ENCODE data around the gene EPB41L3. TPM values are rescaled to one million over a fixed set of nuclear protein-coding genes. Genes with fewer than 3 reads are reported as not detected.

The EPB41L3 gene
- total RNA-seq, 2 donors from 2014 or later: 25.0 to 182 TPM

- intact Hi-C loops (cut with DNase I): no loop called here
- H3K27me3 ChIP-seq (replicated peaks; ENCODE audit: insufficient read depth): no peaks in the 10 kb centered on the region
- DNase-seq (ENCODE audit: low spot score): no peak
- H3K36me3 ChIP-seq: no peaks in the 10 kb centered on the region
- 91% methylated on average over 8 of the region's 8 CpGs for WGBS
- TF ChIP-seq POLR2A (IDR thresholded peaks at IDR 0.05): no peak
- TF ChIP-seq CTCF (IDR thresholded peaks at IDR 0.05): no peak
- no peak for TF ChIP-seq POLR2AphosphoS5 (IDR thresholded peaks at IDR 0.05)
- H3K27ac ChIP-seq: no peak overlapping the region
- H3K9me3 ChIP-seq: no peaks in the 10 kb centered on the region
- H3K4me3 ChIP-seq: no peak overlapping the region
- H3K4me1 ChIP-seq (replicated peaks): no peaks in the 10 kb centered on the region
These were observed 37.6 kb downstream of the EPB41L3 start for GRCh38 chr18:5506174-5506573.

GRCh38 chr18:5503740-5504139 is 40.1 kb downstream of the EPB41L3 start:
- no peak for DNase-seq (ENCODE audit: low spot score)
- no peaks in the 10 kb centered on the region for H3K36me3 ChIP-seq
- intact Hi-C loops (cut with DNase I): no loop called here

GRCh38 chr18:5500158-5500939 is 43.4 kb downstream of the EPB41L3 start:
- no peak overlapping the region for H3K4me3 ChIP-seq
- DNase-seq (ENCODE audit: low spot score): no peak
- H3K27me3 ChIP-seq (replicated peaks; ENCODE audit: insufficient read depth): no peaks in the 10 kb centered on the region
- H3K36me3 ChIP-seq: no peaks in the 10 kb centered on the region
- no peaks in the 10 kb centered on the region for H3K9me3 ChIP-seq
- no peak overlapping the region for H3K27ac ChIP-seq
- intact Hi-C loops (cut with DNase I): no loop called here
- no peaks in the 10 kb centered on the region for H3K4me1 ChIP-seq (replicated peaks)
- WGBS: 61% methylated on average over 7 of the region's 7 CpGs
- TF ChIP-seq POLR2AphosphoS5 (IDR thresholded peaks at IDR 0.05) (no peak), POLR2A (IDR thresholded peaks at IDR 0.05) (no peak), CTCF (IDR thresholded peaks at IDR 0.05) (no peak)

More at GRCh38 chr18:5503740-5504139, 40.1 kb downstream of the EPB41L3 start:
- no peaks in the 10 kb centered on the region for H3K9me3 ChIP-seq
- H3K27ac ChIP-seq: no peak overlapping the region
- no peaks in the 10 kb centered on the region for H3K27me3 ChIP-seq (replicated peaks; ENCODE audit: insufficient read depth)
- H3K4me1 ChIP-seq (replicated peaks): no peaks in the 10 kb centered on the region
- no peak for TF ChIP-seq POLR2AphosphoS5 (IDR thresholded peaks at IDR 0.05)
- TF ChIP-seq POLR2A (IDR thresholded peaks at IDR 0.05): no peak
- TF ChIP-seq CTCF (IDR thresholded peaks at IDR 0.05): no peak
- H3K4me3 ChIP-seq: no peak overlapping the region

- no peaks in the 10 kb centered on the region for H3K9me3 ChIP-seq
- no peaks in the 10 kb centered on the region for H3K36me3 ChIP-seq
- 93% methylated on average over 6 of the region's 6 CpGs for WGBS
- intact Hi-C loops (cut with DNase I): no loop called here
- H3K4me3 ChIP-seq: no peak overlapping the region
- no peak for TF ChIP-seq POLR2A (IDR thresholded peaks at IDR 0.05)
- no peak for TF ChIP-seq POLR2AphosphoS5 (IDR thresholded peaks at IDR 0.05)
- no peak for TF ChIP-seq CTCF (IDR thresholded peaks at IDR 0.05)
- no peaks in the 10 kb centered on the region for H3K27me3 ChIP-seq (replicated peaks; ENCODE audit: insufficient read depth)
- H3K27ac ChIP-seq: no peak overlapping the region
- no peak for DNase-seq (ENCODE audit: low spot score)
- no peaks in the 10 kb centered on the region for H3K4me1 ChIP-seq (replicated peaks)
These were observed 45.3 kb downstream of the EPB41L3 start for GRCh38 chr18:5498452-5498851.

- Histone ChIP-seq H3K36me3 (no peaks in the 10 kb centered on the region), H3K4me3 (no peak overlapping the region), H3K27me3 (replicated peaks; ENCODE audit: insufficient read depth) (no peaks in the 10 kb centered on the region), H3K4me1 (replicated peaks) (no peaks in the 10 kb centered on the region), H3K9me3 (no peaks in the 10 kb centered on the region), H3K27ac (no peak overlapping the region)
- no peak for DNase-seq (ENCODE audit: low spot score)
- no peak for TF ChIP-seq CTCF (IDR thresholded peaks at IDR 0.05)
- TF ChIP-seq POLR2AphosphoS5 (IDR thresholded peaks at IDR 0.05): no peak
- no peak for TF ChIP-seq POLR2A (IDR thresholded peaks at IDR 0.05)
- WGBS: 81% methylated on average over 2 of the region's 2 CpGs
- intact Hi-C loops (cut with DNase I): no loop called here
These were observed 47.5 kb downstream of the EPB41L3 start for GRCh38 chr18:5496305-5496704.

Data from prostate gland (tissue), 2 donors.